GM12878 (cell line): ENCODE measurements around the gene ZNF805. TPM values are rescaled to one million over a fixed set of nuclear protein-coding genes. Genes with fewer than 3 reads are reported as not detected.
A peak's percentile ranks its signal among the peaks of the same experiment; 100 is the strongest.

Experiments
- ATF3 ChIP-seq: IDR thresholded peaks from 2 replicates; pipeline ENCODE4 v1.6.1; 2011; ENCODE audit warnings: low read depth, mild to moderate bottlenecking, low read length, moderate library complexity, borderline replicate concordance; ENCODE audit errors: extremely low read depth
- CREM ChIP-seq: IDR thresholded peaks from 2 replicates; pipeline ENCODE4 v1.6.1; 2014; ENCODE audit warnings: antibody characterized with exemption, low read depth
- EP300 ChIP-seq, 2 experiments: fragments of 150-350 bp in 1 of 2; IDR thresholded peaks; 2 replicates each; pipeline ENCODE4 v1.6.1; 2011 to 2012; ENCODE audit warnings: low read depth in 2 of 2, low read length in 2 of 2, borderline replicate concordance in 1 of 2, improper control_type of control experiment in 1 of 2, inconsistent platforms in 1 of 2; ENCODE audit not compliant: control insufficient read depth in 1 of 2
- ETV6 ChIP-seq, 2 experiments: fragments of 450-650 bp in 1 of 2; IDR thresholded peaks in 1 of 2; conservative IDR thresholded peaks in 1 of 2; 2 replicates each; pipeline ENCODE4 v1.6.1; 2014; ENCODE audit warnings: antibody characterized with exemption in 1 of 2, borderline replicate concordance in 1 of 2, low read depth in 1 of 2, mild to moderate bottlenecking in 1 of 2, moderate library complexity in 1 of 2
- GATAD2B ChIP-seq: fragments of 450-650 bp; conservative IDR thresholded peaks from 2 replicates; pipeline ENCODE4 v1.6.1; 2017; ENCODE audit warnings: low read depth, mild to moderate bottlenecking, moderate library complexity
- IRF4 ChIP-seq: IDR thresholded peaks from 2 replicates; pipeline ENCODE4 v1.6.1; 2011; ENCODE audit warnings: low read depth, low read length
- NFIC ChIP-seq: IDR thresholded peaks from 2 replicates; pipeline ENCODE4 v1.6.1; 2012; ENCODE audit warnings: low read depth, mild to moderate bottlenecking, inconsistent platforms, low read length, moderate library complexity
- NR2F1 ChIP-seq: fragments of 450-650 bp; conservative IDR thresholded peaks from 2 replicates; pipeline ENCODE4 v1.6.1; 2017; ENCODE audit warnings: mild to moderate bottlenecking
- NRF1 ChIP-seq: conservative IDR thresholded peaks from 2 replicates; pipeline ENCODE4 v1.6.1; 2011; ENCODE audit warnings: mild to moderate bottlenecking, low read depth, low read length, improper control_type of control experiment
- PML ChIP-seq: IDR thresholded peaks from 2 replicates; pipeline ENCODE4 v1.6.1; 2012; ENCODE audit warnings: low read length, inconsistent platforms
- POLR2AphosphoS2 ChIP-seq: IDR thresholded peaks from 2 replicates; pipeline ENCODE4 v1.6.1; 2011; ENCODE audit warnings: low read depth, mild to moderate bottlenecking, low read length, improper control_type of control experiment, moderate library complexity
- RBBP5 ChIP-seq: fragments of 200-600 bp; sonication (generic); conservative IDR thresholded peaks from 2 replicates; pipeline ENCODE4 v1.6.1; 2016
- RFX5 ChIP-seq: IDR thresholded peaks from 2 replicates; pipeline ENCODE4 v1.6.1; 2011; ENCODE audit warnings: low read depth, low read length, improper control_type of control experiment
- RUNX3 ChIP-seq: IDR thresholded peaks from 2 replicates; pipeline ENCODE4 v1.6.1; 2012; ENCODE audit warnings: low read length, inconsistent platforms
- SMAD1 ChIP-seq: fragments of 450-650 bp; IDR thresholded peaks from 2 replicates; pipeline ENCODE4 v1.6.1; 2018; ENCODE audit warnings: mild to moderate bottlenecking, low read depth; ENCODE audit not compliant: partially characterized antibody
- SREBF1 ChIP-seq: IDR thresholded peaks from 2 replicates; pipeline ENCODE4 v1.6.1; 2012; ENCODE audit warnings: mild to moderate bottlenecking, low read length
- TBL1XR1 ChIP-seq: IDR thresholded peaks from 2 replicates; pipeline ENCODE4 v1.6.1; 2012; ENCODE audit warnings: low read depth, low read length, improper control_type of control experiment
- TCF3 ChIP-seq: IDR thresholded peaks from 2 replicates; pipeline ENCODE4 v1.6.1; 2012; ENCODE audit warnings: low read depth, mild to moderate bottlenecking, low read length, borderline replicate concordance; ENCODE audit not compliant: insufficient read depth
- YY1 ChIP-seq: IDR thresholded peaks from 2 replicates; pipeline ENCODE4 v1.6.1; 2011; ENCODE audit warnings: low read depth, mild to moderate bottlenecking, low read length
- ZSCAN29 ChIP-seq: fragments of 450-650 bp; IDR thresholded peaks from 2 replicates; pipeline ENCODE4 v1.6.1; 2017; ENCODE audit warnings: mild to moderate bottlenecking, moderate library complexity
- polyA plus RNA-seq, 11 experiments: library from polyadenylated mRNA; depleted of rRNA in 4 of 11; unstranded in 6 of 11; stranded (reverse) in 5 of 11; fragments of >200 nt; fragmentation: Nextera tagmentation in 4 of 11; fragmentation: Illumina TruSeq in 1 of 11; extraction: Ambion mirVana in 4 of 11; extraction: Trizol in 1 of 11; gene quantifications; 1 replicate in 1 of 11; 2 replicates in 10 of 11; pipeline versions ENCODE4 v1.2.1 to v1.2.3, GENCODE V29; 2011 to 2016; ENCODE audit warnings: inconsistent platforms in 2 of 11, missing spikeins in 2 of 11, low read depth in 1 of 11
- total RNA-seq, 4 experiments: library from RNA; depleted of rRNA in 3 of 4; stranded (reverse); fragments of >200 nt in 3 of 4; fragmentation: Illumina TruSeq in 1 of 4; extraction: Trizol in 1 of 4; gene quantifications; 2 replicates each; pipeline versions ENCODE4 v1.2.1 to v1.2.3, GENCODE V29; 2013 to 2021
- TF ChIP-seq, protein P1 (sequence below): IDR thresholded peaks from 2 replicates; pipeline ENCODE4 v1.6.1; 2012; ENCODE audit warnings: low read length, inconsistent platforms
- TF ChIP-seq, protein P2 (sequence below): IDR thresholded peaks from 2 replicates; pipeline ENCODE4 v1.6.1; 2011; ENCODE audit warnings: mild to moderate bottlenecking, low read depth, low read length, moderate library complexity; ENCODE audit not compliant: insufficient replicate concordance
- TF ChIP-seq, protein P3 (sequence below): fragments of 450-650 bp; IDR thresholded peaks from 2 replicates; pipeline ENCODE4 v1.6.1; 2018; ENCODE audit warnings: borderline replicate concordance, mild to moderate bottlenecking; ENCODE audit not compliant: partially characterized antibody

The ZNF805 gene
- total and polyA plus RNA-seq, 10 of the 15 experiments (the other 5 are each of a cell fraction or from before 2014, with no cell fraction given): 0.31 to 8.9 (median 2.3) TPM

- TF ChIP-seq, protein P1, sequence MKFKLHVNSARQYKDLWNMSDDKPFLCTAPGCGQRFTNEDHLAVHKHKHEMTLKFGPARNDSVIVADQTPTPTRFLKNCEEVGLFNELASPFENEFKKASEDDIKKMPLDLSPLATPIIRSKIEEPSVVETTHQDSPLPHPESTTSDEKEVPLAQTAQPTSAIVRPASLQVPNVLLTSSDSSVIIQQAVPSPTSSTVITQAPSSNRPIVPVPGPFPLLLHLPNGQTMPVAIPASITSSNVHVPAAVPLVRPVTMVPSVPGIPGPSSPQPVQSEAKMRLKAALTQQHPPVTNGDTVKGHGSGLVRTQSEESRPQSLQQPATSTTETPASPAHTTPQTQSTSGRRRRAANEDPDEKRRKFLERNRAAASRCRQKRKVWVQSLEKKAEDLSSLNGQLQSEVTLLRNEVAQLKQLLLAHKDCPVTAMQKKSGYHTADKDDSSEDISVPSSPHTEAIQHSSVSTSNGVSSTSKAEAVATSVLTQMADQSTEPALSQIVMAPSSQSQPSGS: peak; percentile 92
- TF ChIP-seq NRF1: no peak
- TF ChIP-seq NR2F1: peak; percentile 51; the same call in 1 of the 2 replicates
- TF ChIP-seq, protein P2, sequence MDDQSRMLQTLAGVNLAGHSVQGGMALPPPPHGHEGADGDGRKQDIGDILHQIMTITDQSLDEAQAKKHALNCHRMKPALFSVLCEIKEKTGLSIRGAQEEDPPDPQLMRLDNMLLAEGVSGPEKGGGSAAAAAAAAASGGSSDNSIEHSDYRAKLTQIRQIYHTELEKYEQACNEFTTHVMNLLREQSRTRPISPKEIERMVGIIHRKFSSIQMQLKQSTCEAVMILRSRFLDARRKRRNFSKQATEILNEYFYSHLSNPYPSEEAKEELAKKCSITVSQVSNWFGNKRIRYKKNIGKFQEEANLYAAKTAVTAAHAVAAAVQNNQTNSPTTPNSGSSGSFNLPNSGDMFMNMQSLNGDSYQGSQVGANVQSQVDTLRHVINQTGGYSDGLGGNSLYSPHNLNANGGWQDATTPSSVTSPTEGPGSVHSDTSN: peak; percentile 3
- 0 out of 2 replicates have a peak, but pooled peaks have one; percentile 16 for TF ChIP-seq IRF4
- TF ChIP-seq GATAD2B: peak; percentile 59; the same call in 1 of the 2 replicates
- TF ChIP-seq SREBF1: no peak
- TF ChIP-seq RFX5: 0 out of 2 replicates have a peak, but pooled peaks have one; percentile 30
- TF ChIP-seq PML: peak; percentile 84; the same call in 1 of the 2 replicates
- TF ChIP-seq NFIC: no peak
- peak; percentile 64 for TF ChIP-seq SMAD1
- TF ChIP-seq CREM: peak; percentile 78
- peak; percentile 81; the same call in 1 of the 2 replicates for TF ChIP-seq POLR2AphosphoS2
- TF ChIP-seq ZSCAN29: no peak
- peak in 1 of 2 experiments; percentile 54; a peak in 2 of 4 replicates for TF ChIP-seq ETV6 (conservative IDR thresholded peaks at IDR 0.05 in 1 of 2, IDR thresholded peaks at IDR 0.05 in 1 of 2; ENCODE audit: borderline replicate concordance in 1 of 2, low read depth in 1 of 2)
- peak; percentile 37; the same call in 1 of the 2 replicates for TF ChIP-seq YY1
- TF ChIP-seq EP300 (IDR thresholded peaks at IDR 0.05; ENCODE audit: borderline replicate concordance in 1 of 2, control insufficient read depth in 1 of 2, low read depth in 2 of 2, low read length in 2 of 2): 0 out of 4 replicates have a peak, but pooled peaks of 1 of the 2 experiments have one; percentile 20
- peak; percentile 54; the same call in 1 of the 2 replicates for TF ChIP-seq RUNX3
- peak; percentile 67; the same call in 1 of the 2 replicates for TF ChIP-seq TBL1XR1
- TF ChIP-seq RBBP5: no peak
- TF ChIP-seq, protein P3, sequence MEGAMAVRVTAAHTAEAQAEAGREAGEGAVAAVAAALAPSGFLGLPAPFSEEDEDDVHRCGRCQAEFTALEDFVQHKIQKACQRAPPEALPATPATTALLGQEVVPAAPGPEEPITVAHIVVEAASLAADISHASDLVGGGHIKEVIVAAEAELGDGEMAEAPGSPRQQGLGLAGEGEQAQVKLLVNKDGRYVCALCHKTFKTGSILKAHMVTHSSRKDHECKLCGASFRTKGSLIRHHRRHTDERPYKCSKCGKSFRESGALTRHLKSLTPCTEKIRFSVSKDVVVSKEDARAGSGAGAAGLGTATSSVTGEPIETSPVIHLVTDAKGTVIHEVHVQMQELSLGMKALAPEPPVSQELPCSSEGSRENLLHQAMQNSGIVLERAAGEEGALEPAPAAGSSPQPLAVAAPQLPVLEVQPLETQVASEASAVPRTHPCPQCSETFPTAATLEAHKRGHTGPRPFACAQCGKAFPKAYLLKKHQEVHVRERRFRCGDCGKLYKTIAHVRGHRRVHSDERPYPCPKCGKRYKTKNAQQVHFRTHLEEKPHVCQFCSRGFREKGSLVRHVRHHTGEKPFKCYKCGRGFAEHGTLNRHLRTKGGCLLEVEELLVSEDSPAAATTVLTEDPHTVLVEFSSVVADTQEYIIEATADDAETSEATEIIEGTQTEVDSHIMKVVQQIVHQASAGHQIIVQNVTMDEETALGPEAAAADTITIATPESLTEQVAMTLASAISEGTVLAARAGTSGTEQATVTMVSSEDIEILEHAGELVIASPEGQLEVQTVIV: peak; percentile 62
- no peak for TF ChIP-seq ATF3
- TF ChIP-seq TCF3: peak; percentile 35; the same call in 1 of the 2 replicates
These were observed 39.2 kb downstream of the ZNF805 start (continued) for GRCh38 chr19:57279418-57280164.
